Keratinocyte (primary cell): Measurements from ENCODE around the gene FXYD6. TPM values are rescaled to one million over a fixed set of nuclear protein-coding genes. Genes with fewer than 3 reads are reported as not detected.

Experiments
- DNase-seq: peaks from one replicate; pipeline ENCODE4 v3.0.0-alpha.2; 2011; ENCODE audit warnings: low read depth, missing footprints, low spot score
- FAIRE-seq: peaks from 2 replicates; lab custom pipeline; 2011; peaks lifted over from hg19 to GRCh38; lab: Jason Lieb, UNC
- H2AFZ ChIP-seq: 2 replicates; pipeline ENCODE4 v1.6.0; 2012; ENCODE audit warnings: low read length, control low read depth, inconsistent platforms; ENCODE audit not compliant: control insufficient read depth
- H3K27ac ChIP-seq: 2 replicates; pipeline ENCODE4 v1.5.1; 2011; ENCODE audit warnings: low read length; ENCODE audit not compliant: control insufficient read depth, insufficient read depth
- H3K27me3 ChIP-seq: 3 replicates; pipeline ENCODE4 v1.6.0; 2011; ENCODE audit warnings: low read length; ENCODE audit not compliant: control insufficient read depth, insufficient read depth; ENCODE audit errors: extremely low read depth
- H3K36me3 ChIP-seq, 2 experiments: 2 replicates in 1 of 2; 3 replicates in 1 of 2; pipeline ENCODE4 v1.5.1; 2011; ENCODE audit warnings: low read length in 2 of 2, mild to moderate bottlenecking in 1 of 2; ENCODE audit not compliant: control insufficient read depth in 2 of 2, insufficient read depth in 2 of 2; ENCODE audit errors: extremely low read depth in 1 of 2
- H3K4me1 ChIP-seq: 3 replicates; pipeline ENCODE4 v1.5.1; 2011; ENCODE audit warnings: low read length; ENCODE audit not compliant: control insufficient read depth, insufficient read depth; ENCODE audit errors: extremely low read depth
- H3K4me2 ChIP-seq: 3 replicates; pipeline ENCODE4 v1.6.0; 2011; ENCODE audit warnings: low read depth, low read length; ENCODE audit not compliant: control insufficient read depth, insufficient read depth; ENCODE audit errors: extremely low read depth
- H3K4me3 ChIP-seq, 3 experiments: fragments of 200-600 bp in 1 of 3; sonication (generic) in 1 of 3; 2 replicates in 2 of 3; 3 replicates in 1 of 3; pipeline ENCODE4 v1.5.1; 2011 to 2016; ENCODE audit warnings: low read length in 3 of 3, mild to moderate bottlenecking in 3 of 3, control low read depth in 2 of 3, inconsistent platforms in 1 of 3, low read depth in 1 of 3, mixed read lengths in 1 of 3, mixed run types in 1 of 3, moderate library complexity in 1 of 3; ENCODE audit not compliant: control insufficient read depth in 2 of 3, insufficient read depth in 2 of 3; ENCODE audit errors: extremely low read depth in 1 of 3
- H3K79me2 ChIP-seq: 2 replicates; pipeline ENCODE4 v1.6.0; 2012; ENCODE audit warnings: low read length; ENCODE audit not compliant: control insufficient read depth, insufficient read depth
- H3K9ac ChIP-seq: 3 replicates; pipeline ENCODE4 v1.6.0; 2011; ENCODE audit warnings: low read length; ENCODE audit not compliant: control insufficient read depth, insufficient read depth; ENCODE audit errors: extremely low read depth
- H3K9me1 ChIP-seq: 3 replicates; pipeline ENCODE4 v1.6.0; 2011; ENCODE audit warnings: low read length; ENCODE audit not compliant: control insufficient read depth, insufficient read depth; ENCODE audit errors: extremely low read depth
- H3K9me3 ChIP-seq: 2 replicates; pipeline ENCODE4 v1.5.1; 2012; ENCODE audit warnings: low read depth, low read length; ENCODE audit not compliant: control insufficient read depth
- H4K20me1 ChIP-seq: 3 replicates; pipeline ENCODE4 v1.6.0; 2011; ENCODE audit warnings: low read length; ENCODE audit not compliant: control insufficient read depth, insufficient read depth; ENCODE audit errors: extremely low read depth
- CTCF ChIP-seq, 3 experiments: IDR thresholded peaks in 1 of 3; conservative IDR thresholded peaks in 1 of 3; optimal IDR thresholded peaks in 1 of 3; 2 replicates in 2 of 3; 3 replicates in 1 of 3; pipeline versions ENCODE3 to v1.5.1; 2011; ENCODE audit warnings: low read length in 3 of 3, mild to moderate bottlenecking in 3 of 3, moderate library complexity in 2 of 3, control low read depth in 1 of 3, inconsistent platforms in 1 of 3; ENCODE audit not compliant: insufficient read depth in 2 of 3; ENCODE audit errors: extremely low read depth in 1 of 3
- EZH2 ChIP-seq: IDR thresholded peaks from one replicate; pipeline ENCODE4 v1.6.1; 2012; ENCODE audit warnings: inconsistent platforms, mild to moderate bottlenecking, low read length, moderate library complexity
- dilution Hi-C: fragments of 300-500 bp; cut with MboI; formaldehyde crosslinking; loops from one replicate; pipeline ENCODE4 v1.7.0; 2020; ENCODE audit warnings: low sequenced_read_pairs; ENCODE audit not compliant: extremely low pct_ligation_motif_present
- polyA plus RNA-seq, 5 experiments: library from polyadenylated mRNA; depleted of rRNA in 3 of 5; stranded (reverse) in 3 of 5; stranded (forward) in 1 of 5; unstranded in 1 of 5; fragments of >200 nt; gene quantifications; 1 replicate in 1 of 5; 2 replicates in 3 of 5; 3 replicates in 1 of 5; pipeline versions ENCODE4 v1.2.1 to v1.2.3, GENCODE V29; 2011 to 2012; ENCODE audit warnings: missing spikeins in 2 of 5, low read depth in 1 of 5, low replicate concordance in 1 of 5

The FXYD6 gene
- polyA plus RNA-seq, 1 donor (not counting 4 experiments of a cell fraction or from before 2014, with no cell fraction given) = not detected

- Histone ChIP-seq H3K4me2 (no peak overlapping the region), H3K9me1 (no peaks in the 10 kb centered on the region), H3K79me2 (no peaks in the 10 kb centered on the region), H3K9me3 (no peaks in the 10 kb centered on the region), H3K27me3 (no peaks in the 10 kb centered on the region), H2AFZ (no peak overlapping the region), H3K4me3 (no peak overlapping the region), H3K4me1 (peaks cover 26% of the 10 kb centered on the region), H3K36me3 (no peaks in the 10 kb centered on the region), H4K20me1 (no peaks in the 10 kb centered on the region), H3K27ac (no peak overlapping the region), H3K9ac (no peak overlapping the region)
- dilution Hi-C loops = loop anchor here (25.0 kb wide), 1 partner anchor 383 kb away; no protein-coding TSS in a partner anchor
- TF ChIP-seq EZH2 = no peak
- no peak for TF ChIP-seq CTCF (optimal IDR thresholded peaks at IDR 0.05 in 1 of 3, IDR thresholded peaks at IDR 0.05 in 1 of 3, conservative IDR thresholded peaks at IDR 0.05 in 1 of 3; ENCODE audit: extremely low read depth in 1 of 3, insufficient read depth in 2 of 3, low read length in 3 of 3)
- FAIRE-seq (no peak), DNase-seq (no peak)
Measured at GRCh38 chr11:117820516-117820915, 55.9 kb downstream of the FXYD6 start.

- H3K9me3 ChIP-seq = no peaks in the 10 kb centered on the region
- TF ChIP-seq EZH2 (no peak), CTCF (optimal IDR thresholded peaks at IDR 0.05 in 1 of 3, IDR thresholded peaks at IDR 0.05 in 1 of 3, conservative IDR thresholded peaks at IDR 0.05 in 1 of 3; ENCODE audit: extremely low read depth in 1 of 3, insufficient read depth in 2 of 3, low read length in 3 of 3) (no peak)
- FAIRE-seq = no peak
Measured at GRCh38 chr11:117820071-117820470, 56.4 kb downstream of the FXYD6 start.

More at GRCh38 chr11:117820071-117820470, 56.4 kb downstream of the FXYD6 start:
- Histone ChIP-seq H3K27ac (no peak overlapping the region), H3K27me3 (no peaks in the 10 kb centered on the region), H2AFZ (no peak overlapping the region), H3K4me3 (no peak overlapping the region), H3K36me3 (no peaks in the 10 kb centered on the region), H4K20me1 (no peaks in the 10 kb centered on the region), H3K9me1 (no peaks in the 10 kb centered on the region), H3K4me2 (no peak overlapping the region), H3K4me1 (peaks cover 26% of the 10 kb centered on the region), H3K9ac (no peak overlapping the region), H3K79me2 (no peaks in the 10 kb centered on the region)
- DNase-seq = no peak
- dilution Hi-C loops = loop anchor here (25.0 kb wide), 1 partner anchor 383 kb away; no protein-coding TSS in a partner anchor
